H1 (cell line): ENCODE data around the gene UBE2Q2.

Experiments used
- CTCF ChIP-seq, 3 experiments: IDR thresholded peaks; 1 replicate in 2 of 3; 2 replicates in 1 of 3; pipeline versions ENCODE4 v1.5.1 to v1.6.1; 2011; ENCODE audit warnings: low read length in 3 of 3, mild to moderate bottlenecking in 3 of 3, inconsistent platforms in 2 of 3, low read depth in 1 of 3, moderate library complexity in 1 of 3; ENCODE audit not compliant: insufficient read depth in 1 of 3; ENCODE audit errors: control extremely low read depth in 1 of 3
- GABPA ChIP-seq: IDR thresholded peaks from 2 replicates; pipeline ENCODE4 v1.6.1; 2011; ENCODE audit warnings: mild to moderate bottlenecking, low read length, moderate library complexity, borderline replicate concordance; ENCODE audit not compliant: insufficient read depth
- POLR2AphosphoS5 ChIP-seq: IDR thresholded peaks from 2 replicates; pipeline ENCODE4 v1.6.1; 2011; ENCODE audit warnings: low read depth, low read length
- RAD21 ChIP-seq, 2 experiments: IDR thresholded peaks in 1 of 2; conservative IDR thresholded peaks in 1 of 2; 2 replicates each; pipeline ENCODE4 v1.6.1; 2011; ENCODE audit warnings: low read depth in 2 of 2, low read length in 2 of 2, improper control_type of control experiment in 1 of 2, inconsistent platforms in 1 of 2, mild to moderate bottlenecking in 1 of 2, moderate library complexity in 1 of 2

DNA sequence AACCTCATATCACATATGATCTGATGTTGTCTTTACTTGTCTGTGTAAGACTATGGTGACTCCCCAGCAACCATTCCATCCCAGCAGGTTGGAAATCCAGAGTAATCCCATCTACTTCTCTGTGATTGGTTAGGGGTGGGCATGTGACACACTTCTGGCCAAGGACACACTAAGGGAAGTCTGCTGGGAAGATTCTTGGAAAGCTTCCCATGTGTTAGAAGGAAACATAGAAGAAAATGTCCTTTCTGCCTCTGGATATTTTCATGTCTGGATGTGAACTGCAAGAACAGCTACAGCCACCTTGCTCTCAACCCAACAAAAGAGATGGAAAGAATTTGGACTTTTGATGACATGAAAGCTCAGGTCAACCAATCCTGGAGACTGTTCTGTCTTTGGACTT is 2.6 kb upstream of the UBE2Q2 start:
- TF ChIP-seq GABPA (no peak), CTCF (IDR thresholded peaks at IDR 0.05; ENCODE audit: control extremely low read depth in 1 of 3, insufficient read depth in 1 of 3, low read depth in 1 of 3, low read length in 3 of 3) (no peak), POLR2AphosphoS5 (no peak), RAD21 (IDR thresholded peaks at IDR 0.05 in 1 of 2, conservative IDR thresholded peaks at IDR 0.05 in 1 of 2; ENCODE audit: low read depth in 2 of 2, low read length in 2 of 2) (no peak)
